DND-41 (cell line): ENCODE measurements around the gene FMN1.

ENCODE experiments used
- ATAC-seq: fragments of 200-7000 bp; cut with Tn5 transposase; 3 replicates; pipeline ENCODE4 v1.9.1; 2021; ENCODE audit warnings: low read depth; ENCODE audit not compliant: insufficient read depth
- DNase-seq: peaks from one replicate; pipeline ENCODE4 v3.0.0-alpha.2; 2020
- H2AFZ ChIP-seq: 2 replicates; pipeline ENCODE4 v1.6.0; 2012; ENCODE audit warnings: low read depth, low read length
- H3K27ac ChIP-seq: 2 replicates; pipeline ENCODE4 v1.5.1; 2012; ENCODE audit warnings: low read length, inconsistent platforms
- H3K27me3 ChIP-seq: fragments of 200-600 bp; sonication (generic); 2 replicates; pipeline ENCODE4 v1.6.0; 2012; ENCODE audit warnings: low read length, mild to moderate bottlenecking, inconsistent platforms; ENCODE audit not compliant: insufficient read depth, poor library complexity
- H3K36me3 ChIP-seq: 2 replicates; pipeline ENCODE4 v1.5.1; 2012; ENCODE audit warnings: low read length, inconsistent platforms; ENCODE audit not compliant: insufficient read depth
- H3K4me1 ChIP-seq: 2 replicates; pipeline ENCODE4 v1.5.1; 2012; ENCODE audit warnings: mild to moderate bottlenecking, low read length; ENCODE audit not compliant: insufficient read depth
- H3K4me2 ChIP-seq: 2 replicates; pipeline ENCODE4 v1.6.0; 2012; ENCODE audit warnings: mild to moderate bottlenecking, moderate library complexity, low read length, inconsistent platforms; ENCODE audit not compliant: insufficient read depth
- H3K4me3 ChIP-seq, 2 experiments: fragments of 200-600 bp in 1 of 2; shearing (Covaris generic) in 1 of 2; 2 replicates each; pipeline ENCODE4 v1.5.1; 2012 to 2016; ENCODE audit warnings: inconsistent platforms in 2 of 2, low read length in 2 of 2, mild to moderate bottlenecking in 2 of 2, low read depth in 1 of 2, moderate library complexity in 1 of 2
- H3K79me2 ChIP-seq: 2 replicates; pipeline ENCODE4 v1.6.0; 2012; ENCODE audit warnings: low read length, inconsistent platforms; ENCODE audit not compliant: insufficient read depth
- H3K9ac ChIP-seq: 2 replicates; pipeline ENCODE4 v1.6.0; 2012; ENCODE audit warnings: low read depth, mild to moderate bottlenecking, inconsistent platforms, low read length, moderate library complexity
- H3K9me3 ChIP-seq: 2 replicates; pipeline ENCODE4 v1.5.1; 2012; ENCODE audit warnings: low read length, moderate library complexity, mild to moderate bottlenecking, inconsistent platforms; ENCODE audit not compliant: insufficient read depth, severe bottlenecking
- H4K20me1 ChIP-seq: 2 replicates; pipeline ENCODE4 v1.6.0; 2012; ENCODE audit warnings: low read length; ENCODE audit not compliant: insufficient read depth
- CTCF ChIP-seq: IDR thresholded peaks from 2 replicates; pipeline ENCODE4 v1.5.1; 2012; ENCODE audit warnings: borderline replicate concordance, low read length, moderate library complexity, mild to moderate bottlenecking; ENCODE audit not compliant: poor library complexity, severe bottlenecking; ENCODE audit errors: extremely low read depth
- EZH2 ChIP-seq: IDR thresholded peaks from 3 replicates; pipeline ENCODE4 v1.6.1; 2012; ENCODE audit warnings: borderline replicate concordance, low read depth, mild to moderate bottlenecking, moderate library complexity, low read length, inconsistent platforms; ENCODE audit not compliant: severe bottlenecking

The FMN1 gene

DNA sequence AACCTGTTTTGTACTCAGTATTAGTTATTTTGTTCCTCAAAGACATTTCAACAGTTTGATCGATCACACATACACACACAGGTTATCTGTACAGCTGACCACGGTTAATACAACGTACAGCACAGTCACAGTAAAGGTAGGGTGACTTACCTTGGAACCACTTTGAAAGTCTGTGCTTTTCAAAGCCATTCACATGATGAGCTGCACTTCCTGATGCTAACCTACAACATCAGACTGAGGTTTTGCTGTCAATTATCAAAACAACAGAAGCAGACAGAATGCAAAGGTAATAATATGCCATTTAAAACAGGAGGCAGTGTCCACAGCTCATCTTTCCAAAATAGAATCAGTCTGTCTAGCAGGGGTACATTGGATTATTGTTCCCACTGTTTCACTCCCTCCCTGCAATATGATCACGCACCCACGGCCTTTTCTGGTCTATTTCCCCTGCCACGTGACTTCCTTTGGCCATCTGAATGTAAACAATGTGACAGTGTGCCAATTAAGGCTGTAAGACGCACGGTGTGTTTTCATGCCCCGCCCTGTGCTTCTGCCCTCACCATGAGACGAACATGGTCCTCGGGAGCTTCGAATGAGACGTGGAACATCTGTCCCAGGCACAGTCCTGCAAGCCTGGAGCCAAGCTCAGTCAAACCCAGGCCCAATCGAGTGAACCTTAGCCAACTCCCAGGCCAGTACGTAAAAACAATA, 102.4 kb downstream of the FMN1 start:
- TF ChIP-seq EZH2 (no peak), CTCF (no peak)
- no peak overlapping the region for H3K4me2 ChIP-seq
- no peaks in the 10 kb centered on the region for H3K27me3 ChIP-seq
- DNase-seq (no peak), ATAC-seq (no peak)
- H2AFZ ChIP-seq: no peak overlapping the region
- no peaks in the 10 kb centered on the region for H3K4me1 ChIP-seq
- H3K27ac ChIP-seq: no peak overlapping the region
- no peak overlapping the region for H3K9ac ChIP-seq
- no peaks in the 10 kb centered on the region for H3K36me3 ChIP-seq
- H3K9me3 ChIP-seq: no peaks in the 10 kb centered on the region
- H4K20me1 ChIP-seq: no peaks in the 10 kb centered on the region
- no peaks in the 10 kb centered on the region for H3K79me2 ChIP-seq
- no peak overlapping the region for H3K4me3 ChIP-seq

DNA sequence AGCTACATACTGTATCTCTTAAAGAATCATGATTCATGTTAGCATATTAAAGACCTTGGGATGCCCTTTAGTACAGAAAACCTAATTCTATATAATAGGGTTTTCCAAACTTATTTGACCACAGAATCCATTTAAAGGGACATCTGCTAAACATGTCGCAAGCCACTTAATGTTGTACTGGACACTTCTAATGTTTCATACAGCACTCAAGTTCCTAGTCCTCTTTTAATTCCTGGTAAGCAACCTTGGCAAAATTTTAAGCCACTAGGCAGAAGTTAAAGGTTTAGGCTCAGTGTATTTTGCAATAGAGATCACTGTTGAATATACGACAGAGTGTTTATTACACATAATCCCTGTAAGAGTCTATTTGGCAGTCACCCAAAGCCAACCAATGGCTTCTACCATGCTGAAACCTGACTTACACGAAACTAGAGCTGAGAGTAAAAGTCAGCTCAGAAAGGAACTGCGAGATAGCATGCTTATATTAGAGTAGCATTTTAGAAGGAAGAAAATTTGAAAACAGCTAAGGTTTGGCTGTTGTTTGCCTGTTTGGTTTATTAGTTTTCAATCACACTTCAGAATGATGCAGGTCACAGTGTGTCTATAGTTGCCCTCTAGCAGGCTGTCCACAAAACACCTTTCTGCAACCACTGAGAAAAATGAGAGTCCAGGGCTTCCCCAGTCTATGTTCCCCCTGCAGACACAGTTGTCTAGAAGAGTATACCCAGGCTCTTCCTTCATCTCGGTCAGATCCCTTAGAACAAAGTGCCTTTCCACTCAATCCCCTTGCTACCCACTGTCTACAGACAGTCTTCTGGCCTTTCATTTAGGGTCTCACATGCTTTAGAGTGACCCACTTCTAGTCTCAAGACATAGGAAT, 104.4 kb downstream of the FMN1 start:
- ATAC-seq: no peak
- no peak overlapping the region for H3K4me2 ChIP-seq
- no peak for DNase-seq

DNA sequence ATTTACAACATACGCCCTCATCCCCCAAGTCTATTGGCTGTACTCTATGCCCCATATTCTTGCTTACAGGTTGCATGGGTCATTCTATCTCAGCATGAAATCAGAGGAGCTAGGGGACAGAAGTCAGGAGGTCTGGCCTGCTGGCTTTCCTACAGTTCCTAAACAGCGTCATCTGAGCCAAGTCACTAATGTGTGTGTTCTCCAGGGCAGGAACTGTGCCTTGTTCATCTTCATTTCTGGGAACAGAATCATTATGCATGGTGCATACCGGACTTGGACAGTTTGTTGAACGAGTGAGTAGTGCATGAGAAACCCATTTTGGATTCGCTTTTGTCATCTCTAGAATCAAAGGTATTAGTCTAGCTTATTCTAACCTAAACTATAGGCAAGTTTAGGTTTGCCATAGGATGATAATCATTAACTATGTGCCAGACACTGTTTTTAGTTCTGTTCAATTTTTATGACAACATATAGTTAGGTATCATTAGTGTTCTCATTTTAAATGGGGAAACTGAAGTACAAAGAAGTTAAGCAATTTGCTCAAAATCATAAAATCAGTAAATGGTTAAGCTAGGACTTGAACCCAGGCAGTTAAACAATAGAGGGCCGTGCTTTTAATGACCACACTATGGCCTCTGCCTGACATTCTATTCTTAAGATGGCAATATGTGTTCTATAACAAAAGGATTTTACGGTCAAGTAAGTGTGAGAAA, 105.2 kb downstream of the FMN1 start:
- H3K36me3 ChIP-seq: no peaks in the 10 kb centered on the region
- DNase-seq: no peak

More for the DNA sequence above, 104.4 kb downstream of the FMN1 start:
- Histone ChIP-seq H2AFZ (no peak overlapping the region), H3K27ac (no peak overlapping the region), H3K9ac (no peak overlapping the region), H3K4me1 (no peaks in the 10 kb centered on the region), H3K36me3 (no peaks in the 10 kb centered on the region), H3K79me2 (no peaks in the 10 kb centered on the region), H3K9me3 (no peaks in the 10 kb centered on the region), H3K4me3 (no peak overlapping the region), H3K27me3 (no peaks in the 10 kb centered on the region), H4K20me1 (no peaks in the 10 kb centered on the region)
- TF ChIP-seq EZH2 (no peak), CTCF (no peak)

More for the DNA sequence above, 105.2 kb downstream of the FMN1 start:
- no peak overlapping the region for H3K9ac ChIP-seq
- H3K27me3 ChIP-seq: no peaks in the 10 kb centered on the region
- no peak overlapping the region for H2AFZ ChIP-seq
- ATAC-seq: no peak
- no peaks in the 10 kb centered on the region for H3K79me2 ChIP-seq
- no peak overlapping the region for H3K27ac ChIP-seq
- no peak for TF ChIP-seq EZH2
- no peak for TF ChIP-seq CTCF
- H3K4me2 ChIP-seq: no peak overlapping the region
- no peaks in the 10 kb centered on the region for H3K9me3 ChIP-seq
- no peaks in the 10 kb centered on the region for H4K20me1 ChIP-seq
- H3K4me1 ChIP-seq: no peaks in the 10 kb centered on the region
- H3K4me3 ChIP-seq: no peak overlapping the region
